Natural killer cell (primary cell): ENCODE data around the gene EBLN1. TPM values are rescaled to one million over a fixed set of nuclear protein-coding genes. Genes with fewer than 3 reads are reported as not detected.
A peak's percentile ranks its signal among the peaks of the same experiment; 100 is the strongest.

Source experiments
- ATAC-seq, 3 donors: fragments of 150-1000 bp in 2 of 3; fragments of 200-7000 bp in 1 of 3; cut with Tn5 transposase; 1 replicate in 1 of 3; 2 replicates in 2 of 3; pipeline ENCODE4 v1.10.0; 2021; ENCODE audit warnings: mild to moderate bottlenecking in 2 of 3, moderate library complexity in 2 of 3
- DNase-seq, 2 donors: peaks; one replicate each; pipeline versions ENCODE4 v3.0.0 to v3.0.0-alpha.2; 2013 to 2021; ENCODE audit warnings: mixed read lengths in 1 of 2
- H3K27ac ChIP-seq: one replicate; pipeline ENCODE4 v1.5.1; 2013; ENCODE audit warnings: mild to moderate bottlenecking, low read length
- H3K27me3 ChIP-seq: one replicate; pipeline ENCODE4 v1.6.1; 2013; ENCODE audit warnings: low read length; ENCODE audit not compliant: control insufficient read depth, insufficient read depth
- H3K36me3 ChIP-seq: one replicate; pipeline ENCODE4 v1.6.1; 2013; ENCODE audit warnings: low read length; ENCODE audit not compliant: control insufficient read depth, insufficient read depth
- H3K4me1 ChIP-seq: one replicate; pipeline ENCODE4 v1.6.1; 2013; ENCODE audit warnings: low read length; ENCODE audit not compliant: control insufficient read depth, insufficient read depth
- H3K4me3 ChIP-seq: one replicate; pipeline ENCODE4 v1.5.1; 2013; ENCODE audit warnings: low read length
- H3K9me3 ChIP-seq: one replicate; pipeline ENCODE4 v1.6.1; 2013; ENCODE audit warnings: low read length; ENCODE audit not compliant: control insufficient read depth, insufficient read depth
- H3K27ac Mint-ChIP-seq, 2 donors: one replicate each; pipeline ENCODE4 v1.8.0; 2022; ENCODE audit warnings: mild to moderate bottlenecking in 2 of 2, mixed read lengths in 2 of 2, moderate library complexity in 1 of 2
- H3K27me3 Mint-ChIP-seq, 2 donors: one replicate each; pipeline ENCODE4 v1.8.0; 2022; ENCODE audit warnings: low read depth in 2 of 2, mixed read lengths in 2 of 2
- H3K36me3 Mint-ChIP-seq: one replicate; pipeline ENCODE4 v1.8.0; 2022; ENCODE audit warnings: mixed read lengths
- H3K4me1 Mint-ChIP-seq, 2 donors: one replicate each; pipeline ENCODE4 v1.8.0; 2022; ENCODE audit warnings: mixed read lengths in 2 of 2
- H3K4me3 Mint-ChIP-seq: one replicate; pipeline ENCODE4 v1.8.0; 2022; ENCODE audit warnings: mild to moderate bottlenecking, moderate library complexity, mixed read lengths
- H3K9me3 Mint-ChIP-seq, 2 donors: one replicate each; pipeline ENCODE4 v1.8.0; 2022; ENCODE audit warnings: mixed read lengths in 2 of 2
- CTCF ChIP-seq: fragments of 200-600 bp; IDR thresholded peaks from one replicate; pipeline ENCODE4 v1.8.0; 2022; ENCODE audit warnings: antibody characterized with exemption
- WGBS: methylation state at CpG from one replicate; pipeline ENCODE4 v1.1.7; 2013; ENCODE audit warnings: missing lambda C conversion rate; ENCODE audit not compliant: insufficient coverage; 5-methylcytosine and 5-hydroxymethylcytosine counted together
- intact Hi-C: fragments of 100-400 bp; cut with micrococcal nuclease; formaldehyde crosslinking; loops from one replicate; pipeline ENCODE4 v1.14.2; 2022
- total RNA-seq, 4 donors: library from RNA; stranded (reverse); fragments of 120-200 nt in 1 of 4; gene quantifications; one replicate each; pipeline versions ENCODE4 v1.2.3 to v1.2.4, GENCODE V29; 2013 to 2022

The EBLN1 gene
- total RNA-seq, 3 donors from 2014 or later (not counting 1 experiment from before 2014, with no cell fraction given): not detected

DNA sequence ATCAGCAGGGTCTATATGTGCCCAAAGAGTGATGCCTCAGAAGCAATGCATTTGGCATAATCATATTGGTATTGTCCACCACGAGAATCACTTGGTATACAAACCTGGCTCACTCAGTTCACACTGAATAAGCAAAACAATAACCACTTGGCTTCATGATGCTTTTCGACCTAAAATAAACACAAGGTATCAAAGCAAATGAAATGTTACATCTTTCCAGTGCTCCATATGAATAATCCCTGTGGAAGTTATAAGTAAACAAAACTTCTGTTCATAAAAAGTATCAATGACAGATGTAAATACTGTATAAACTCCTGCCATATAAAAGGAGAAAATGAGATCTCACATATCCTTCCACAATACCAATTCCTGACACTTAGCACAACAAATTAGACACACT is 29.8 kb upstream of the EBLN1 start:
- Mint-ChIP-seq H3K36me3 (no peaks in the 10 kb centered on the region), H3K9me3 (no peaks in the 10 kb centered on the region), H3K4me3 (no peak overlapping the region), H3K27me3 (peaks cover 19 to 31% of the 10 kb centered on the region in 2 donors), H3K4me1 (peaks cover 8 to 11% of the 10 kb centered on the region in 2 donors), H3K27ac (no peak overlapping the region)
- TF ChIP-seq CTCF: no peak
- peaks cover 5% of the 10 kb centered on the region for H3K27me3 ChIP-seq
- peaks cover 9% of the 10 kb centered on the region for H3K4me1 ChIP-seq
- H3K9me3 ChIP-seq: no peaks in the 10 kb centered on the region
- intact Hi-C loops: no loop called here
- no peak for ATAC-seq
- no peak overlapping the region for H3K4me3 ChIP-seq
- no peak for DNase-seq
- no peak overlapping the region for H3K27ac ChIP-seq
- H3K36me3 ChIP-seq: no peaks in the 10 kb centered on the region
- WGBS: 98% methylated on average over 2 of the region's 2 CpGs

DNA sequence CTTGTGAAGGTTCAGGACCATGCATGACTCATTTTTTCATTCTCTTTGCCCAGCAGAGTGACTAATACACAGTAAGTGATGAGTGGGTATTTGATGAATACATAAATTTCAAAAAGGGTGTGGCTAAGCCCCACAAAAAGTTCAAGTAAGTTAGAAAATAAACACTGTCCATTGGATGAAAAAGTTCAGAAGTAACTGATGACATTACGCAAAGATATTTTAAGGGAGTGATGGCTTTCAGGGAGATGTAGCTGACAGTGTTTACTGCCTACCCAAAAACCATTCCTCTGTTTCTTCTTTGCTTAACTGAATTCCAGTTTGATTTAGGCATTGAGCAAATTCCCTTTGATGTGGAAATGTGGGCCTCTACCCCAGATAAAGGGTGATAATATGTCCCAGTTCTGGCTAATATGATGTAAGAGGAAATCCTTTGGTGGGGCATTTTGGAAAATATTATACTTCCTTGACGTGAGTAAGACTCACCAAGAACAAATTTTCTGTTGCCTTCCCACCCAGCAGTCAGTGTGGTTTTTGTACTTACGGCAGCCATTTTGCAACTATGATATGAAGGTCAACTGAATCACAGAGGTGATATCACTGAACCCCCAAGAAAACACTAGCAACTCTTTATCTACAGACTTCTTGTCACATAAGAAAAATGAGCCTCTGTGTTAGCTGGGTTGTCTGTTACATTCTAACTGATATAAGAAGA is 29.0 kb upstream of the EBLN1 start:
- intact Hi-C loops: no loop called here
- peaks cover 4 to 7% of the 10 kb centered on the region in 2 donors for H3K4me1 Mint-ChIP-seq

DNA sequence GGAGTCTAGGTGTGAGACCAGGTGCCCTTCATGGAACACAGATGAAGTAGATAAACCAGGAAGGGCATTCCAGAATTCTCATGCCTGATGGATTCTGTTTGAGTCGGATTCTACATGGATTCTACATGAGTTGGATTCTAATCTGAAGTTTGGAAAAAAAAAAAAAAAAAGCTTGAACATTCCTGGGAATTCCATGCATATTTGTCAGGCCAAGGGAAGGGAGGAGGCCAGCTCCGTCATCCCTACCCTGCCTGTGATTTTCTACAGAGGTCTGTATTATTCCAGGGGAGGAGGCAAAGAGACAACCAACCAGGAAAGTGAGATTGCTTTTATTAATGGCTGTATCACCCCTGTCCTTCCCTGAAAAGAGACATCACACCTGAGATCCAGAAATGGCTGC is 27.8 kb upstream of the EBLN1 start:
- ATAC-seq (no peak), DNase-seq (no peak)
- Mint-ChIP-seq H3K36me3 (no peaks in the 10 kb centered on the region), H3K4me1 (no peaks in the 10 kb centered on the region), H3K9me3 (no peaks in the 10 kb centered on the region), H3K27ac (no peak overlapping the region), H3K4me3 (no peak overlapping the region), H3K27me3 (peaks cover 21 to 36% of the 10 kb centered on the region in 2 donors)
- 100% methylated on average over 2 of the region's 2 CpGs for WGBS
- TF ChIP-seq CTCF: no peak
- Histone ChIP-seq H3K4me1 (no peaks in the 10 kb centered on the region), H3K36me3 (no peaks in the 10 kb centered on the region), H3K9me3 (no peaks in the 10 kb centered on the region), H3K4me3 (no peak overlapping the region), H3K27ac (no peak overlapping the region), H3K27me3 (peaks cover 8% of the 10 kb centered on the region)
- intact Hi-C loops: no loop called here

More for the DNA sequence above, 29.0 kb upstream of the EBLN1 start:
- ATAC-seq (peak in 2 of 3 donors; percentile 33 to 58), DNase-seq (peak in 1 of 2 donors; percentile 65)
- Mint-ChIP-seq H3K27me3 (peaks cover 18 to 32% of the 10 kb centered on the region in 2 donors), H3K36me3 (no peaks in the 10 kb centered on the region), H3K27ac (no peak overlapping the region), H3K4me3 (no peak overlapping the region), H3K9me3 (no peaks in the 10 kb centered on the region)
- H3K4me3 ChIP-seq: no peak overlapping the region
- no peaks in the 10 kb centered on the region for H3K36me3 ChIP-seq
- no peak for TF ChIP-seq CTCF
- no peak overlapping the region for H3K27ac ChIP-seq
- H3K9me3 ChIP-seq: no peaks in the 10 kb centered on the region
- H3K4me1 ChIP-seq: peaks cover 3% of the 10 kb centered on the region
- 63% methylated on average over 3 of the region's 3 CpGs for WGBS
- peaks cover 5% of the 10 kb centered on the region for H3K27me3 ChIP-seq

DNA sequence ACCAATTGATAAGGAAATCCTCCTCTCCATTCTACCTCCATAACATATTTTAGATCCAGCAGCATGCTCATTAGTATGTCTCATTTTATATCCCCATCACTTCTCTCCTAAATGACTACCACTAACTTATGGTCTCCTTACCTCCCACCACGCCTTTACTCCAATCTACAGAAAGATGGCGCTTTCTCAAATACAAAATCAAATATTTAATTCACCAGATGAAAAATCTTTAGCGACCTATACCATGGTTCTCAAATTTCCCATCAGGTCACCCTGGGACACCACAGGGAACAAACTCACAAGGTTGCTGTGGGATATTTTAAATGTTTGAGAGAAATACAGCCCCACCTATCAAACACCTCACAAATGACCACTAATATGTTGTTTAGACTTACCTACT is 27.0 kb upstream of the EBLN1 start:
- H3K27ac Mint-ChIP-seq: no peak overlapping the region

More for the DNA sequence above, 27.0 kb upstream of the EBLN1 start:
- no peak for DNase-seq
- Mint-ChIP-seq H3K9me3 (no peaks in the 10 kb centered on the region), H3K4me3 (no peak overlapping the region), H3K4me1 (no peaks in the 10 kb centered on the region), H3K27me3 (peaks cover 19 to 30% of the 10 kb centered on the region in 2 donors), H3K36me3 (no peaks in the 10 kb centered on the region)
- Histone ChIP-seq H3K27ac (no peak overlapping the region), H3K4me3 (no peak overlapping the region), H3K27me3 (peaks cover 11% of the 10 kb centered on the region), H3K4me1 (no peaks in the 10 kb centered on the region), H3K9me3 (no peaks in the 10 kb centered on the region), H3K36me3 (no peaks in the 10 kb centered on the region)
- TF ChIP-seq CTCF: no peak
- no peak for ATAC-seq
- WGBS: 59% methylated on average over 2 of the region's 3 CpGs
- intact Hi-C loops: no loop called here
